Measurements from ENCODE around the gene ARHGAP22. TPM values are rescaled to one million over a fixed set of nuclear protein-coding genes. Genes with fewer than 3 reads are reported as not detected.

Gene ARHGAP22
- total RNA-seq, 1 experiment from 2014 or later = 9.9 TPM

DNA sequence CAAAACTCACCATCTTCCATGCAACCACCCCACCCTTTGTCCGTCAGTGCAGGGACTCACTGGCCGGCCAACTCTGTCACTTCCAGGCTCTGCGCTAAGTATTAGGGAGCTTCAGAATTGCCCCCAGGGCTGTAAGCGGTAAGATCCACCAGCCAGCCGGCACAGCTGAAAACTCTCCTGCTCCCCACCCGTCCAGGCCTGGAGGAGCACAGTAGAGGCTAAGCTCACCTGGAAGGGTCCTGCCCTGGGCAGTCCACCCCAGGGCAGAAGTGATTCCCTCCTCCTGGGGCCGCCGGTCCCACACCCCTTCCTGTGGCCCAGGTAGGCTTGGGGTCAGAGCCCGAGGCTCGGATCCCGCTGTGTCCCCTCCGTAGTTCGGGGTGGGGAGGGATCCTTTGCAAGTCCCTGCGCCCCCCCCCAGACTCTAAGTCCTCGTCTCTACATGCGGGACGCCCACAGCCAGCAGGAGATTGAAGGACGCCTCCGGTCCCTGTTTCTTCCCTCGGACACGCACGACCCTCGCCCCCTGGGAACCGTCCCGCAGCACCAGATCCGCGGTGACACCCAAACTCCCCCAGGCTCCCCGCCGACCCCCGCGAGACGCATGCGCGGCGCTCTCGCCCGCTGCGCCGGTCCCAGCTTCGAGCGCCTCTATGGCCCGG lies 138.9 kb downstream of the ARHGAP22 start:
- TF ChIP-seq, protein P1, sequence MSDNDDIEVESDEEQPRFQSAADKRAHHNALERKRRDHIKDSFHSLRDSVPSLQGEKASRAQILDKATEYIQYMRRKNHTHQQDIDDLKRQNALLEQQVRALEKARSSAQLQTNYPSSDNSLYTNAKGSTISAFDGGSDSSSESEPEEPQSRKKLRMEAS (IDR thresholded peaks at IDR 0.05) = no peak
- TF ChIP-seq RAD21 (IDR thresholded peaks at IDR 0.05; ENCODE audit: low read depth) (no peak), YY1 (IDR thresholded peaks at IDR 0.05; ENCODE audit: extremely low read depth, insufficient replicate concordance, low read depth, low read length) (no peak), EZH2 (IDR thresholded peaks at IDR 0.05) (no peak), ZFX (IDR thresholded peaks at IDR 0.05) (no peak), CBX3 (IDR thresholded peaks at IDR 0.05; ENCODE audit: low read depth) (no peak), ZNF274 (IDR thresholded peaks at IDR 0.05; ENCODE audit: low read depth, low read length) (no peak)
- TF ChIP-seq, protein P2, sequence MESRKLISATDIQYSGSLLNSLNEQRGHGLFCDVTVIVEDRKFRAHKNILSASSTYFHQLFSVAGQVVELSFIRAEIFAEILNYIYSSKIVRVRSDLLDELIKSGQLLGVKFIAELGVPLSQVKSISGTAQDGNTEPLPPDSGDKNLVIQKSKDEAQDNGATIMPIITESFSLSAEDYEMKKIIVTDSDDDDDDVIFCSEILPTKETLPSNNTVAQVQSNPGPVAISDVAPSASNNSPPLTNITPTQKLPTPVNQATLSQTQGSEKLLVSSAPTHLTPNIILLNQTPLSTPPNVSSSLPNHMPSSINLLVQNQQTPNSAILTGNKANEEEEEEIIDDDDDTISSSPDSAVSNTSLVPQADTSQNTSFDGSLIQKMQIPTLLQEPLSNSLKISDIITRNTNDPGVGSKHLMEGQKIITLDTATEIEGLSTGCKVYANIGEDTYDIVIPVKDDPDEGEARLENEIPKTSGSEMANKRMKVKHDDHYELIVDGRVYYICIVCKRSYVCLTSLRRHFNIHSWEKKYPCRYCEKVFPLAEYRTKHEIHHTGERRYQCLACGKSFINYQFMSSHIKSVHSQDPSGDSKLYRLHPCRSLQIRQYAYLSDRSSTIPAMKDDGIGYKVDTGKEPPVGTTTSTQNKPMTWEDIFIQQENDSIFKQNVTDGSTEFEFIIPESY (IDR thresholded peaks at IDR 0.05; ENCODE audit: extremely low read depth, insufficient replicate concordance, low read length) = no peak
- TF ChIP-seq, protein P3, sequence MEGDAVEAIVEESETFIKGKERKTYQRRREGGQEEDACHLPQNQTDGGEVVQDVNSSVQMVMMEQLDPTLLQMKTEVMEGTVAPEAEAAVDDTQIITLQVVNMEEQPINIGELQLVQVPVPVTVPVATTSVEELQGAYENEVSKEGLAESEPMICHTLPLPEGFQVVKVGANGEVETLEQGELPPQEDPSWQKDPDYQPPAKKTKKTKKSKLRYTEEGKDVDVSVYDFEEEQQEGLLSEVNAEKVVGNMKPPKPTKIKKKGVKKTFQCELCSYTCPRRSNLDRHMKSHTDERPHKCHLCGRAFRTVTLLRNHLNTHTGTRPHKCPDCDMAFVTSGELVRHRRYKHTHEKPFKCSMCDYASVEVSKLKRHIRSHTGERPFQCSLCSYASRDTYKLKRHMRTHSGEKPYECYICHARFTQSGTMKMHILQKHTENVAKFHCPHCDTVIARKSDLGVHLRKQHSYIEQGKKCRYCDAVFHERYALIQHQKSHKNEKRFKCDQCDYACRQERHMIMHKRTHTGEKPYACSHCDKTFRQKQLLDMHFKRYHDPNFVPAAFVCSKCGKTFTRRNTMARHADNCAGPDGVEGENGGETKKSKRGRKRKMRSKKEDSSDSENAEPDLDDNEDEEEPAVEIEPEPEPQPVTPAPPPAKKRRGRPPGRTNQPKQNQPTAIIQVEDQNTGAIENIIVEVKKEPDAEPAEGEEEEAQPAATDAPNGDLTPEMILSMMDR (IDR thresholded peaks at IDR 0.05 in 2 of 3, conservative IDR thresholded peaks at IDR 0.05 in 1 of 3; ENCODE audit: borderline replicate concordance in 1 of 3, insufficient read depth in 1 of 3, low read depth in 2 of 3, low read length in 2 of 3) = no peak
- H3K4me2 ChIP-seq (ENCODE audit: low read length) = no peak overlapping the region
- ChIA-PET POLR2A (no interaction called here), CTCF (no interaction called here), RAD21 (ENCODE audit: low non-redundant PET in 1 of 2, low total read pairs in 2 of 2, uncharacterized antibody in 2 of 2, unreplicated experiment in 2 of 2) (no interaction called here)
- no peaks in the 10 kb centered on the region for H3K79me2 ChIP-seq (ENCODE audit: insufficient read depth, low read length)
- H3K9me3 ChIP-seq (ENCODE audit: control insufficient read depth in 1 of 2, insufficient read depth in 1 of 2, low read depth in 1 of 2, low read length in 2 of 2) = no peaks in the 10 kb centered on the region
- no peaks in the 10 kb centered on the region for H3K4me1 ChIP-seq (ENCODE audit: control insufficient read depth in 1 of 2, insufficient read depth in 2 of 2, low read length in 2 of 2)
- H3K9me2 ChIP-seq (ENCODE audit: insufficient read depth) = no peaks in the 10 kb centered on the region
- intact Hi-C loops (cut with micrococcal nuclease) = no loop called here
- no peak overlapping the region for H3K9ac ChIP-seq (ENCODE audit: low read length)
- H3K27ac ChIP-seq (ENCODE audit: low read depth, low read length) = no peak overlapping the region
- H3K27me3 ChIP-seq (ENCODE audit: insufficient read depth, low read length) = no peaks in the 10 kb centered on the region
- no peak overlapping the region for H2AFZ ChIP-seq (ENCODE audit: low read depth, low read length, poor library complexity, severe bottlenecking)
- H3K4me3 ChIP-seq (replicated peaks in 1 of 2; ENCODE audit: low read depth in 1 of 2, low read length in 2 of 2) = no peak overlapping the region
- H4K20me1 ChIP-seq (ENCODE audit: insufficient read depth) = no peaks in the 10 kb centered on the region
- no TSS peak for BruUV-seq (replicated peaks)
- DNase-seq (ENCODE audit: low read depth, low spot score) (no peak), ATAC-seq (no peak)
- no peaks in the 10 kb centered on the region for H3K36me3 ChIP-seq (ENCODE audit: control insufficient read depth in 1 of 2, insufficient read depth in 2 of 2, low read length in 2 of 2)

Data from HCT116 (cell line).